GM12875 (cell line): ENCODE results near the gene CACNA2D3.

Experiments used
- H3K4me3 ChIP-seq: one replicate; pipeline ENCODE4 v1.5.1; 2011; ENCODE audit warnings: low read depth, low read length, control low read depth
- TF ChIP-seq, protein P1 (sequence below): IDR thresholded peaks from 2 replicates; pipeline ENCODE4 v1.5.1; 2011; ENCODE audit warnings: low read depth, mild to moderate bottlenecking, control low read depth, inconsistent platforms, low read length, moderate library complexity, borderline replicate concordance; ENCODE audit not compliant: insufficient read depth

CACNA2D3 gene

DNA sequence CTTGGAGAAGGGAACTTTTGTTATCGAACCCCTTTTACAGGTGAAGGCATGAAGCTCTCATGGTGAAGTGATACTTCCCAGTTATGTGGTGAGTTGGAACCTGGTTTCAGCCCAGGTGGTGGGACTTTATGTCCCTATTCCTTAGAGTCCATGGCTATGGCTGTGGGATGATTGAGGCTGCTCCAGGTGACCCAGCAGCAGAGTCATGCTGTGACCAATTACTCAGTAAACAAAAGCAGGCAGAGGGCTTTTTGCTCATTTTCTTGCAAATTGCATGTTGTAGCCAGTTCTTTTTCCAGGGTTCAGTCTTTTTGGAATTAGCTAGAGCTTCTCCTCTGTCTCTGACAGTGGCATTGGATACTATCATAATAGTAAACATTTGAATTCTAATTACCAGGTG, 70.7 kb downstream of the CACNA2D3 start:
- H3K4me3 ChIP-seq: no peak overlapping the region

DNA sequence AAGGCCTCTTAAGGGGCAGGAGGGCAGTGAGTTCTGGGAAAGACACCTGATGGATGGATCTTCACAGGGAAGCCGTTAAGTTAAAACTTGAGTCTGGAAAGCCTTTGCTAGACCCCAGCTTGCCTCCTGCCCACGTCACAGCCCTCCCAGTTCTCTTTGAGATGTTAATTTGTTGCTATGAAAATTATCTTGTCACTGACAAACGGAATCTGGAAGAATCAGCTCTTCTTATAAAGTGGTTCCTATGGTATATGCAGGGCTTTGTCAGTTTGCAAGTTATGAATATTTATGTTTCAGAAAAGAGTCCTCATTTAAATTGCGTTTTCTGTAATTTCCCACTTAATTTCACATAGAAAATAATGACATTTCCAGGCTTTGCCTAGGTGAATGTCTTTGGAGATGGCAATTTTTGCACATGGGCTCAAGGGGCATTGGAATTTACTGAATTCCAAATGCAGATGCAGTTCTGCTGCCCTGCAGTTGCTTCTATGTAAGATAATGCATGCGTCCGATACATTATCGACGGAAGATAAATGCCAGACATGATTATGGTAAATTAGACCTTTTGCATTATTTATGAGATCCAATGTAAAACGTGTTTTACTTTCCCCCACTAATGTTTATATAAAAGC, 74.1 kb downstream of the CACNA2D3 start:
- no peak overlapping the region for H3K4me3 ChIP-seq

More for the DNA sequence above, 70.7 kb downstream of the CACNA2D3 start:
- TF ChIP-seq, protein P1, sequence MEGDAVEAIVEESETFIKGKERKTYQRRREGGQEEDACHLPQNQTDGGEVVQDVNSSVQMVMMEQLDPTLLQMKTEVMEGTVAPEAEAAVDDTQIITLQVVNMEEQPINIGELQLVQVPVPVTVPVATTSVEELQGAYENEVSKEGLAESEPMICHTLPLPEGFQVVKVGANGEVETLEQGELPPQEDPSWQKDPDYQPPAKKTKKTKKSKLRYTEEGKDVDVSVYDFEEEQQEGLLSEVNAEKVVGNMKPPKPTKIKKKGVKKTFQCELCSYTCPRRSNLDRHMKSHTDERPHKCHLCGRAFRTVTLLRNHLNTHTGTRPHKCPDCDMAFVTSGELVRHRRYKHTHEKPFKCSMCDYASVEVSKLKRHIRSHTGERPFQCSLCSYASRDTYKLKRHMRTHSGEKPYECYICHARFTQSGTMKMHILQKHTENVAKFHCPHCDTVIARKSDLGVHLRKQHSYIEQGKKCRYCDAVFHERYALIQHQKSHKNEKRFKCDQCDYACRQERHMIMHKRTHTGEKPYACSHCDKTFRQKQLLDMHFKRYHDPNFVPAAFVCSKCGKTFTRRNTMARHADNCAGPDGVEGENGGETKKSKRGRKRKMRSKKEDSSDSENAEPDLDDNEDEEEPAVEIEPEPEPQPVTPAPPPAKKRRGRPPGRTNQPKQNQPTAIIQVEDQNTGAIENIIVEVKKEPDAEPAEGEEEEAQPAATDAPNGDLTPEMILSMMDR: no peak

DNA sequence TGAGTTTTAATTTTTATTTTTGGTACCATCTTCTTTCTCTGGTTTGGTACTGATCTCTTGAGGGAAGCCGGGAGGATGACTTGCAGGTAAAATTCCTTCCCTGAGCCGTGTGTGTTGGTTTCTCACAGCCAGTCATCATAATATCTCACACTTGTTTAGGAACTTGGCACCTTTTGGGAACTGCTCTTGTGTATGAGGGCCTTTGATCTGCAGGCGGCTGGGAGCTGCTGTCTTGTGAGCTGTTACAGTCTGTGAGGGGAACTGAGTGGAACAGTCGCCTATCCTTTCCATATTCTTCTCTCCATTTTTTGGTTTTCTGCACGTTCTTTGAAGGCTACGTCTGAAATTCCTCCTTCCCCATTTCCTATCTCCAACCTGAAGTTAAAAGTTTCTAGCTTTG, 75.2 kb downstream of the CACNA2D3 start:
- TF ChIP-seq, protein P1: no peak
- H3K4me3 ChIP-seq: no peak overlapping the region

More for the DNA sequence above, 74.1 kb downstream of the CACNA2D3 start:
- TF ChIP-seq, protein P1: no peak

DNA sequence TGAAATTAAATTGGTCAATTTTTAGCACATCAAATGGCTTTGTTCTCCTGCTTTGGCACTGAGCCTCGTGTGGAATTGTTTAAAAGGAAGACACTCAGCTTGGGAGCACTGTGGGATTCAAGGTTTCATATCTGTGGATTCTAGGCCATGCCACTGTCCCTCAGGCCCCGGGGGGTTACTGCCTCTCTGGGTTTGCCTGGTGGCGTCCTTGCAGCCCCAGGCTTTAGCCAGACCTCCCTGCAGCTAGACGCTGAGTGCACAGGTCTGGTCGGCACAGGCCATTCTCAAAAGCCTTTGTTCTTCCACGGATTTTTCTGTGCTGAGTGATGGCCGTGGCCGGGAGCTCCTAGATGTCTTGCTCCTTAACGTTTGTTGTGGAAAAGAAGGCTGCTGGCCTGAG, 76.2 kb downstream of the CACNA2D3 start:
- no peak overlapping the region for H3K4me3 ChIP-seq
- TF ChIP-seq, protein P1: no peak

DNA sequence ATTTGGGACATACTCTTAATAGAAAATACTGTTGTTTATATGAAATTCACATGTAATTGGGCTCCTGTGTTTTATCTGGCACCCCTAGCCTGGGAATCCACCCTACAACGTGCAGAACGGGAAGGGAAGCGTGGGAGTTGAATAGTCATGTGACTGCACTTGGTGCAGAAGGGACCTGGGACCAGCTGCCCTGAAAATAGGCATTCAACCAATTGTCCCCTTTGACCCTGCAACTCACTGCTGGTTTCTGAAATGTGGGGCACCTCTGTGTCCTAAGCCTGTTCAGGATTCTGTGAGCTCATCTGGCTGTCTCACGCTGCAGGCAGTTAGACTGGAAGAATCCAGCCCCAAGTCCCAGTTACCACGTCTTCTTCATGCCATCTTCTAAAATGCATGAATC, 79.7 kb downstream of the CACNA2D3 start:
- no peak overlapping the region for H3K4me3 ChIP-seq
- TF ChIP-seq, protein P1: no peak

DNA sequence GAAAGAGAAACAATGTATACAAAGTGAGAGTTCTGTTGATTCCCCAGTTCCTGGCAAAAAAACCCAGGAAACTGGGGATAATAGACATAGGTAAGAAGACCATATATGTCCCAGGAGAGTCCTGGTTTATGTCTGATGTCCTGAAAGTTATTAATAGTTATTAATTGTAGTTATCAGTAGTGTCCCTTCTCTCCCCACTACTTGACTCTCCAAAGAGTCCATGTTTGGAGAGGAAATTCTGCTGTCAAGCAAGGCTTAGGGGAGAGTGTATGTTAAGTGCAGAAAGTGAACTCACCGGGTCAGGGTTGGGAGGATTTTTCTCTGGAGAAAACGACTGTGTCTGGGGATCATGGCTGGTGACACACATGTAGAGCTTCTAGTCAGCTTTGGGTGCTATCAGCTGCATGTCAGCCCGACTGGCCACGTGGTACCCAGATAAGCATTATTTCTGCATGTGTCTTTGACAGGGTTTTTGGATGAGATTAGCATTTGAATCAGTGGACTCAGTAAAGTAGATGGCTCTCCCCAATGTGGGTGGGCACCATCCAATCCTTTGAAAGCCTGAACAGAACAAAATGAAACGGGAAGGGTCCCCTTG, 80.4 kb downstream of the CACNA2D3 start:
- TF ChIP-seq, protein P1: no peak
- H3K4me3 ChIP-seq: no peak overlapping the region

DNA sequence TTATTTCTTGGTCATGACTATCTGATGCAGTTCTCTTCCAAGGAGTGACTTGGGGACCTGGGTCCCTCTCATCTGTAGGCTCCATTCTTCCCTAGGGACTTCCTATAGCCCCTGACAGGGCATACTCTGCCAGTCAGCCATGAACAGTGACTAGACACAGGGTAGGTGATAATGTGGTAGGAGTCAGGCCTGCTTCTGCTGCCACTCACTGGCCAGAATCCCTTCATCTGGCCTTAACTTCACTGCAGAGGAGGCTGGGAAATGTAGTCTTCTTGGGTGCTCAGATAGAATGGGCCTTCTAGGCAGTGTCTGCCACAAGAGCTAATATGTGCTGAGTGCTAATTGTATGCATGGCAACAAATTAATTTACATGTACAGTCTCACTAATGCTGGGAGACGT, 84.5 kb downstream of the CACNA2D3 start:
- TF ChIP-seq, protein P1: no peak

More for the DNA sequence above, 84.5 kb downstream of the CACNA2D3 start:
- no peak overlapping the region for H3K4me3 ChIP-seq
